NOMO-1 (cell line): ENCODE results near the gene DEDD2.

Source experiments
- DNase-seq, 2 experiments: peaks; one replicate each; lab custom pipeline; 2025; ENCODE audit not compliant: unreplicated experiment in 2 of 2; lab: John Stamatoyannopoulos, UW

The DEDD2 gene

DNA sequence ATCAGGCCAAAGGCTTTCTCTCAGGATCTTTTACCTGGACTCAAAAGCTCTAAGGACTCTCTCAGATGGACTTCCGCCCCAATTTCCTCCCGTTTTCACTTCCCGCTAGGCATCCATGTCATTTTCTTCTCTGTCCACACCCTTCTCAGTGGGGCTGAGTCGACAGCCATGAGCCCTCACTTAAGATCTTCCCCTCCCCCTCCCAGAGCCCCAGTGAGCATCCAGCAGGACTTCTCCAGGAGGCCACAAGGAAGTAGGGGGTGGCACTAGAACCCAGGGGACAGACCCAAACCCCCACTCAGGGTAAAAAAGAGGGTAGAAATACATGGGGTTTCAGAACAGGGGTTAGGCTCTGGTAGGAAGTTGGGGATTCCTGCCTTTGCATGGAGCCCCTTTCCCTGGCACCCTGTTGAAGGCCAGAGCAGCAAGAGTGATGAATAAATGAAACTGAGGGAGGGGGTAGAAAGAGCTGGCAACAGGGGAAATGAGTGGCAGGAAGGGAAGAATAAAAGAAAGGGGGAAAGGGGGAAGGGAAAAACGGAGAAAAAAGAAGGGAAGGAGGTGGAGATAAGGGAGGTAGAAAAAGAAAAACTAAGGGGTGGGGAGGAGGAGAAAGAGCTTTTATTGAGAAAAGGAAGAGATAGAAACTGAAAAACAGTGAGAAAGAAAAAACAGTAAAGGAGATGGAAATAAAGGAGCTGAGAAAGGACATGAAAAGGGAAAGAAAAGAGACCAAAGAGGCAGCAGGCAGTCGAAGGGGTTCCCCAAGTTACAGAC, 42.3 kb downstream of the DEDD2 start:
- DNase-seq, result no peak

DNA sequence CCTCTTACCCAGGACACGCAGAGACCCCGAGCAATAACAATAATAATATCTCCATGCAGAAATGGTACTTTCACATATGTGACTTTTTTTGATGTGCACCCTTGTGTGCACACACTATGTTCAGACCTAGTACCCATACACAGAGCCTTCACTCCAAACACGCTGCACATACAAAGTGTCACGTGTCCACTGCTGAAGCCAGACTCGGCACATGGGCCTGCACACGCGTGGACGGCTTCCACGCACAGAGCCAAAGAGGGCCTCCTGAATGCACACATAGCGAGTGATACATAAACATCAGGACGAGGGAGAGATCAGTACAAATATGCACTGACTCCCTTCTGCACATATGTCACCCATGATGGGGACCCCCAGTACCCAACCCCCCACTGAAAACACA, 43.3 kb downstream of the DEDD2 start:
- no peak for DNase-seq

DNA sequence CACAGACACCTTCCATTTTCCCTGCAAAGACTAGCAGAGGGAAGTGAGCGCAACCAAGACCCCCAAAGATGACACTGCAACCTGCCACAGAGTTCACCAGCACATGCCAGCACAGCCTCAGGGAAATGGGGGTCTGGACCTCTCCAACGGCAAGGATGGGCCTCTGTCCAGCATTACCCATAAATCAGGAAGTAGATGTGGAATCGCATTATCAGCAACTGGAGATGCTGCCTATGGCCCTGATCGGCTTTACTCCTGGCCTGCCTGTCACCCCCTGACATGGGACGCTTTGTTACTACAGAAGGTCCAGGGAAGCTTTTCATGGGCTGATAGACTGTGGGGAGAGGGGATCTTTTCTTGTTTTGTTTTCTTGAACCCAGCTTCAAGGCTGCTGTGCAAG, 43.8 kb downstream of the DEDD2 start:
- no peak for DNase-seq

DNA sequence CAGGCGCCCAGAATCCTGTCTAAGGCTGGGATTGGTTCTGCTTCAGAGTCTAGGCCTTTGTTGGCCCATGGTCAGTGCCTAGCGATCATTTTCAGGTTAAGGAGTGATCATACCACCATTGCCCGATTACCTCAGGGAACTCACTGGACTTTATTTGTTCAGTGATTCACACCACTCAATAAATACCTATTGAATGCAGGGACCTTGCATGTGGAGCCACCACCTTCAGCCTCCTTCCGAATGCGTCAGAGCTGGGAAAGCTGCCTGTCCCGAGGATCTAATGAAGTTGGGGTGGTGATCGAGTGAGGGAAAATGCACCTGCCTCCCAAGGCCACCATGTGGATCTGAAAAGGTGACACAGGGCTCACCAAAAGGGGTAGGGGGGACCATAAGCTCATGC, 45.2 kb downstream of the DEDD2 start:
- DNase-seq, result no peak

DNA sequence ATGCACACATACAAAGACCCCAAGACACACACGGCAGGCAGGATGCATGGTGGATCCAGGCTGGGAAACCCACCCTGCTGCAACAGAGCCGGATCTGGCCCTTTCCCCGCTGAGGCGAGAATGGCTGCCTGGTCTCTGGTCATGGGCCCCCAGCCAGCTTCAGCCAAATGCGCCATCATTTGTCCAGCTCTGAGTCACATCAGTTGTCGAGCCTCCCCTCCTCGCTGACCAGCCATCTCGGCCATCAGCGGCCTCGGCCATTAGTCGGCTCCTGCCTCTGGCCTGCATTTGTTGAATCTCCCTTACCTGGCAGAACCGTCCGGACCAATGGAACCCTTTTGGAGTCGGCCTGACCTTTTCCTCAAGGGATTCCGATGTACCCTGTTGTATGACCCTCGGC, 46.8 kb downstream of the DEDD2 start:
- DNase-seq, result no peak

DNA sequence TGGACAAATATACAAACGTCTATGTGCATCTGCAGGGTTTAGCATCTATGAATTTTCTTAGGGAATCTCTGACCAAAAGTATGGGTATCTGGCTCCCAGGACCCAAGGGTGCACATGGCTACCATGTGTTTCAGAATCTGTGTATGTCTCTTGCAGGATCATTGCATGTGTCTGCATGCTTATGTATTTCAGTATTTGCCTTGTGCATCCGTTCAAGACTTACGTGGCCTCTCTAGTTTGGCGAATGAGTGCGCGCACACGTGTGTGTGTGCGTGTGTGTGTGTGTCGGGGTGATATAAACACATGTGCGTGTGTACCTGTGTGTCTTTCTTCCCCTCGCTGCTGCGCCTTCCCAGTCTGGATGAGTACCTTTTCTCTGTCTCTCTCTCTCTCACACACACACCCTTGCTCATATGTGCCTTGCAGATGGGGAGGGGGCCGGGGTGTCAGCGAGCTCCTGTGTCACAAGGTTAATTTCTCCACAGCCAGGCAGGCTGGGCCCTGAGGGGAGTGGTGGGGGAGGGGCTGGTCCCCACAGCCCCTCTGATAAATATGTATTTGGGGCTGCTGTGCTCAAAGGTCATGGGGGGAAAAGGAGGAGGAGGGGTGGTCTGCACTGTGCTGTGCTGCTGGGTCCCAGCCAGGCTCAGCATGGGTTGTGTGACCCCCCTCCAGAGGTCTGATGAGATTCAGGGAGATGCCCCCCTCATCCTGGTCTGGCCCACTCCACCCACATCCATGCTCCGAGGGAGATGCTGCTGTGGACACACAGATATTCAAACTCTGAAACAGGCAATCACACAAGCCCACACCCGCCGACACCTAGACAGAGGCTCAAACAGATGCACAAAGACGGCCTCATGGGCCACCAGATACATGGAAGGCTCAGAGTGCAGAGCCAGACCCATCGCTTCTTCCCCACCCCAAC, 47.7 kb downstream of the DEDD2 start:
- DNase-seq, result no peak

DNA sequence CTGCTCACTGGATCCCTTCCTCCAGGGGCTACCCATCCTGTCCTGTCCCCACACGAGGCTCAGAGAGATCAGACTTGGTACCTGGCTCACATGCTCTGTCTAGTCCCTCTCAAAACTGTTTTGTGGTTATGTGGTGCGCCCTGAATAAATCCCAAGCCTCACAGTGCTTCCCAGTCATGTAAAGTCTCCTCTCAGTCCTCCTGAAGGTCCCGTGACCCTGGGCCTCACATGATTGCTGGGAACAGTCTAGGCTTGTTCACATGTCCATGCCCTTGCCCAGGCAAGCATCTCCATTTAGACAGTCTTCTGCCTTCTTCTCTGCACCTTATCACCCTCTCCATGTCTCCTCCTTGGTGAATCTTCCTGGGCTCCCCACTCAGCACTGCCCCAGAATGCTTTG, 49.3 kb downstream of the DEDD2 start:
- DNase-seq, result no peak

DNA sequence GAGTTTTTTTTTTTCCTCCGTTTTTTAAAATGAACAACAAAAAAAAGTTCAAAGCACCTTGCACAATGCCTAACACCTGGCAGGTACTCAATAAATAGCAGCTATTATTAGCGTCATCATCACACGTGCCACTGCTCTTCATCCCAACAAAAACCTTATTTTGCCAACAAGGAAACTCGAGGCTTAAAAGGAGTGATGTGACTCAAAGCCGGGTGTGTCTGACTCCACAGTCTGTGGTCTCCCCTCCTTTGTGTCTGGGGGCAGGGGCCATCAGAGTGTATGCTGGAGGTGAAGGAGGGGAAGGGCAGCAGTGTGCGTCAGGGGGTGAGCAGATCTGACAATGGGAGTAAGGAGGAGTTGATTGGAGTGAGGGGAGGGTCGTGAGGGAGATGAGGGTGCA, 51.2 kb downstream of the DEDD2 start:
- no peak for DNase-seq

DNA sequence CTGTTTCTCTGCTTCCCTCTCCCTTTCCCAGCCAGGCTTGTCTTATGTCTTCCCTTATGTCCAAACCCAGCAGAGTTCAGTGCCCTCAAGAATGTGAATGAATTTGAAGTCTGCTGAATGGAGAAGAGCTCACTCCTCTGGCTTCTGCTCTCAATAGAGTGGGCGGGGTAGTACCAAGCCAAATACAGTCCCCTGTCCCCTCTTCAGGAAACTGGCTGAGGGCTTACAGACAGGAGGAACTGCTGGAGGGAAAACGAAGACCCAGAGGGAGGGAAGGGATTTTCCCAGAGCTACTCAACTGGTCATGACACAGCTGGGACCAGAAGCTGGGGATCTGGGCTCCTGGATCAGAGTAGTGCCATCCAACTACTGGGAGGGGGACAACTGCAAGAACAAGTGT, 52.3 kb downstream of the DEDD2 start:
- DNase-seq, result no peak

DNA sequence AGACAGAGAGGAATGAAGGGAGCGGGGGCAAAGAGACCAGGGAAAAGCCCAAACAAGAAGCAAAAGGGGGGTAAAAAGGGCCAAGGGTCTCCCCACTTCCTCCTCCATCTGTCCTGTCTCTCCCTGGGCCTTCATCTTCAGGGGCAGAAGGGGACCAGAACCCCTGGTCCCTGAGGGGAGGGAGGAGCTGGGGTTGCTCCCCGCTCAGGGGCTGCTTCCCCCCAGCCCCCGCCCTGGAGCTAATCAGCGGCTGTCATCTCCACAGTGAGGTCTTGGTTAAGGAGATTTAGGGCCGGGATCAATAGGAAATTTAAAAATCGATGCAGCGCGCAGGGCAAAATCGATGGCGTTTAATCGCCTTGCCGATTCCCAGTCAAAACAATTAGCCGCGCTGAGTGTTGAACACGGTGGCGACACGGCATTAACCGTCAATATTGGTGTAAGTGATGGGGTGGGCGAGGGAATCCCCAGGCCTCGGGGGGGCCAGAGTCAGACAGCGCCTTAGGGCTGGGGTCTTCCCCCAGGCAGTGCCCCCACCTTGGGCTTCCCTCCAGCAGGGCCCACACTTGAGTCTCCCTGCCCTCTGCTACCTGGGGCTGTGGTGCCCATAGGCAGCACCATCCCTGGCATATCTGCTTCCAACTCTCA, 55.7 kb downstream of the DEDD2 start:
- no peak for DNase-seq

DNA sequence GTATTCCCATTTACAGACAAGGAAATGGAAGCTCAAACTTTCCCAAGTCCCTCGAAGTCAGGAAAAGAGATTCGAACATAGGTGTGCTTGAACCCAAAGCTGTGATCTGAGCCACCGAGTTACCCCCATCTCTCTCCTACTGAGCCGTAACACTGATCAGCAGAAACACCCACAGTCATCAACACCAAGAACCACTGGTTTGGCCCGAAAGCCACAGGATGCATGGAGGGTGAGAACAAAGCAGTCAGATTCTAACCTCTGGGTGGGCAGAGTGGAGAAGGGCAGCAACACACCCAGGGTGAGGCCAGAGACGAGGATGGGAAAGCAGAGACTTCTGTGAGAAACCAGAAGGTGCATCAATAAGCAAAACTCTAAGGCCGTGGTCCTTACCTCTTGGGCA, 57.5 kb downstream of the DEDD2 start:
- DNase-seq, result no peak

DNA sequence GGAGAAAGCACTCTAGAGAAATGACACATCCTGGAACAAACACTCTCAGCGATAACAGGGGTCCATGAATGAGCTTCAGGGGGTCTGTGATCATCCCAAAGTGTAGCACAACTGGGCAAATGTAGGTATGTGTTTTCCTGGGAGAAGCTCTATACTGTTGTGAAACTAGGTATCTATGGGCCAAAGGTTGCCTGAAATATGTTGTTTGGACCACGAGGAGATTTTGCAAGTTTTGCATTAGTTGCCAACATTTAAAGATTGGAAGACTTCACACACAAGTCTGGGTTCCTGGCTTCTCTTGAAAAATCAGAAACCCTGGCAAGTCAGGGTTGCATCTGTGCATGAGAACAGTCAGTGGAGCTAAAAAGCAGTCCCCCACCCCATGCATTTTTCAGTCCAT, 58.6 kb downstream of the DEDD2 start:
- no peak for DNase-seq

DNA sequence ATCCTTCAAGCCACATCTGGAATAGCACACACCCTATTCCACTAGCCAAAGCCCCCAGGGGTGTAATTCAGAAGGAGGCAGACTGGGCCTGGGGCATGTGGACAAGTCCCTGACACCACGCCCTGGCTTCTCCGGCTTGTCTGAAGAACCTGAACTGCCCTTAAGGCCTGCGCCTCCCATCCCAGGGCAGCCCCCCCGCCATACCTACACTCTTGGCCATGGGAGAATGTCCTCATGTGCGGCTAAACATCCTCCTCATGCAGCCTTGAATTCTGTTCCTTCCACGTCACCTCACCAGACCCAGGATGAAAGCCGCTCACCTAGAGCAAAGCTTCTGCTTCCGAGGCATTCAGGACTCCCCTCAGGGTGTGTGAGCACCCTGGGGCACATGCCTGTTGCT, 60.9 kb downstream of the DEDD2 start:
- DNase-seq, result no peak

DNA sequence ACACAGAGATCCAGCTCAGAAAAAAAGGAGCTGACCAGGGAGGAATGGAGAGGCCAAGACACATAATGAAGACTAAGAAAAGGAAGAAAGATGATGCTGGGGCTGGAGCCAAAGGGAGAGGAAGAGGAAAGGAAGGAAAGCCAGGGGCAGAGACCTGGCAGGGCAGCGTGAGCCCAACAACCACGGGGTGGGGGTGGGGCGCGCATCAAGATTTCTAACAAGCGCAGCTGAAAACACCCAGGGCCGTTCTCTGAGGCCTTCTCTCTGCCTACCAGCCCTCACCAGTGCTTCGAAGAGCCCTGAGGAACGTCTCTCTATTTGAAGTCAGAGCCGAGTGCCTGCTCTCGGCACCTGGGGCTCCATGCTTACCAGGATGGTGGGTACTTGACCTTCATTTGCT, 61.7 kb downstream of the DEDD2 start:
- no peak for DNase-seq

DNA sequence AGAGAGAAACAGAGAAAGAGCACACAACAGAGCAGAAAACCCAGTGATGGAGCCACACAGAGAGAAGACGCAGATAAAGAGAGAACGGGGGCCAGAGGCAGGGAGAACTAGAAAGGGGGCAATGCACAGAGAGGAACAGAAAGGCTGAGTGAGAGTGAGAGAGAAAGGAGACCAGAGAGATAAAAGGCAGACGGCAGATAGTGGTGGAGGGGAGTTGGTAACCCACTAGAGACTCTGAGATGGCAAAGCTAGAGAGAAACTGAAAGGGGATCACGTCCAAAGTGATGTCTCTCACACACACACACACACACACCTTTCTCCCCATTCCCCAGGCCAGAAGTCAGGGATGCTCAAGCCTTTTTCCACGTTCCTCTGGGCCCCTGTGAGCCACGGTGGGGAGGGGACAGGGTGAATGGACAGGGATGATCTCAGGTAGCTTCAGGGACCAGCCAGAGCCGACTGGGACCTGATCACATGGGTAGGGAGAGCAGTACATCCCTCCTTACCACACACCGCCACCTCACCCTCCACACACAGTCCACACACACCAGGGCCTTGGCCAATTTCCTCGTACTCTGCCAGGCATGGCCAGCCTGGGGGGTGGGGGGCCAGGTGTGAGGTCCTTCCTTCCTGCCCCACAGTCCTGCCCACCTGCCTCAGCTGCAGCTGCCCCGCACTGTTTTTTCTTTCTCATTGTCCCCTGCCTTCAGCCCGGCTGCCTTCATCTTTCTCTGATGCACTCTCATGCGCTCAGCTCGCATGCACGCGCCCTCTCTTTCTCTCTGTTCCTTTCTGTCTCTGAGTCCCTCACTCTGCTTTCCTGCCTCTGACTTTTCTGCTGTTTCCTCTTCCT, 62.8 kb downstream of the DEDD2 start:
- peak in 1 of 2 experiments; percentile 39 for DNase-seq

DNA sequence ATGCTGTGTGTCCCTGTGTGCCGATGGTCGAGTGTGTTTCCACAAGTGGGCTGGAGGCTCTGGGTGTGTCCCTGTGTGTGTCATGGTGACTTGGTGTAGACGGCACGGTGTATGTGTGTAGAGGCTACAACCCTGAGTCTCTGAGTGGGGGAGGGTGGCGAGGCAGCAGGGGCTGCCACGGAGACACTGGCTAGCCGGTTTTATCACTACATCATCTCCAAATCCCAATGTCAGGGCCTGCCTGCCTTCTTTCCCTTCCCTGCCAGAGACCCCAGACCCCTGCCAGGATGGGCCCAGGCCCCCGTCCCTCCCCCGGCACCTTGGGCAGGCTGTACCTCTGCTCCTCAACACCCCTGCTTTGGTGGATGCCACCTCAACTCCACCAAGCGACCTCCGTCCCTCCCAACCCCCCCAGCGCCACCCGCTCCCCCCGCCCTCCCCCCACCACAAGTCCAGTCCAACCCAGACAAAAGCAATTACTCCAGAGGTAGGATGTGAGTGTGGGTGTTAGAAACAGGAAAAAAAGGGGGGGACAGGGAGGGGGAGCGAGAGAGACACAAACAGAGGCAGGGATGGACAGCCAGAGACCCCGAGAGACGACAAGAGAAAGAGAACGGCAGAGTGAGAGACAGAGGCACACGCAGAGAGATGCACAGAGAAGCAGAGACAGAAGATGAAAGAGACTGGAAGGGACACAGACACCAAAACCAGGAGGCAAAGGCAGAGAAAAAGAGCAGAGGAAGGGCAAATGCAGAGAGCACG, 63.6 kb downstream of the DEDD2 start:
- no peak for DNase-seq

DNA sequence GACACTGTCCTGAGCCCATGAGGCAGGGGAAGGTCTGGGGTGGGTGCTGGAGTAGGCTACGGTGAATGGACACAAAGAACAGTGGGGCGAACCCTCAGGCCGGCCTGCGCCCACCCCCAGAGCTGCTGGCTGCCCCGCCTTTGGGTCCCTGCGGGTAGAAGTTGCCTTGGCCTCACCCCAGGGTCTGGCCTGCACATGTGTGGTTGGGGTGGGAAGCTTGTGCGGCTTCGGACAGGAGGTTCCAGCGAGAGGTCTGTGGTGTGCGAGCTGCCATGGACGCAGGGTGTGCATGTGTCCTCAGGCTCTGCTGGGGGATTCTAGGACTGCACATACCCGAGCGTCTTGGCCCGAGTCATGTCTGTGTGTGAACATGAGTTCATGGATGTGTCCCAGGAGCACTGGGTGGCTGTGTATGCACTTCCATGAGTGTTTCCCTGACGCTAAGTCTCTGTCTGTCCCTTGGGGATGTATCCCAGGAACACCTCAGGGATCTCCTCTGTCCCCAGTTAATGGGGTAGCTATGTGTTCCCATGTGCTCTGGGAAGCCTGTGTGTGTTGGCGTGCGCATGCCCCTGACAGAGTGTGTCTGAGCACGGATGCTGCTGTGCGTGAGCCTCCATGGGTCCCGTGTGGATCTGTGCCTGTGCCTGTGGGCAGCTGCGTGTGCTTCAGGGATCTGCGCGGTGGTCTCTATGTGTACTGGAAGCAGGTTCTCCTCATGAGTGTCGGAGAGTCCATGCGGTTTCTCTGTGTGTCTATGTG, 64.4 kb downstream of the DEDD2 start:
- DNase-seq, result no peak

DNA sequence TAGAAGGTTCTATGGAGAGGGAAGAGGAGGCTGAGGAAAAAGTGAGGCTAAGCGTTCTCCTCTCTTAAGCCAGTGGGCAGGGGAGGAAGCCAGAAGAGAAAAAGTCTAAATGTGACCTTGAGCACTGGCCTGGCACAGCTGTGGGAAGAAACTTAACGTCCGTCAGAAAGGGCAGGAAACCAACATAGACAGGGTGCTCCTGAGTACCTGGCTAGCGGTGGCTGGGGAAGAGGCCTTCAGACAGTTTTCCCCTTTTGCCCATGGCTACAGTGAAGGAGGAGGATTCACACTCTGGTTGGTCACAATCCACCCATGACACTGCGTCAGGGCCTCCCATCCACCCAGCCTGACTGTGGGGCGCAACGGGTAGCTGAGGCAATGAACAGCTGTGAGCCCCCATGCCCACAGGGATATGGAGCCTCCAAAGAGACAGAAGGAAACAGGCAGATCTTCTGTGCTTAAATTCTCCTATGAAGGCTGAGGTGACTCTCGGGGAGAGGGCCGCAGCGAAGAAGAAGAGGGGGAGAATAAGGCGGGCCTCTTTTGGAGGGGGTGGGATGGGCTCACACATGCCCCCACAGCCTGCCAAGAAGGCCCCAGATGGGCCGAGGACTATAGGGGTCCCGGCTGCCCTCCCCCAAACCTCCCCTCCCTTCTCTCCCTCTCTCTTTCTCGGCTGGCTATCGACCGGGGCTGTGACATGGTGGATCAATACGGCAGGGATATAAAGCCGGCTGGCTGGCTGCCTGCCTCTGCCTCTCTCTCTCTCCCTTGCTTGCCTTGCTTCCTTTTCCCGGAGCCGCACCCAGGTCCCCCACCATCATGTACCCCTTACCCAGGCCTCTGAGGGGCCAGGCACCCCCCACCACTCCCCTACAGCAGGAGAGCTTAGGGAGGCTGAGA, 65.4 kb downstream of the DEDD2 start:
- no peak for DNase-seq
